Activated naive CD4-positive, alpha-beta T cell treated with Interleukin-2 at 50 U/mL for 16 hours (primary cell): ENCODE data around the gene ZNF649.
A peak's percentile ranks its signal among the peaks of the same experiment; 100 is the strongest.
"Not testable (repeated sequence)": the region's sequence is repeated elsewhere in the genome, so short reads cannot be mapped to it uniquely, and the experiment has no call there.

Source experiments
- DNase-seq: peaks from one replicate; pipeline ENCODE4 v3.0.0-alpha.2; 2020

Gene ZNF649

DNA sequence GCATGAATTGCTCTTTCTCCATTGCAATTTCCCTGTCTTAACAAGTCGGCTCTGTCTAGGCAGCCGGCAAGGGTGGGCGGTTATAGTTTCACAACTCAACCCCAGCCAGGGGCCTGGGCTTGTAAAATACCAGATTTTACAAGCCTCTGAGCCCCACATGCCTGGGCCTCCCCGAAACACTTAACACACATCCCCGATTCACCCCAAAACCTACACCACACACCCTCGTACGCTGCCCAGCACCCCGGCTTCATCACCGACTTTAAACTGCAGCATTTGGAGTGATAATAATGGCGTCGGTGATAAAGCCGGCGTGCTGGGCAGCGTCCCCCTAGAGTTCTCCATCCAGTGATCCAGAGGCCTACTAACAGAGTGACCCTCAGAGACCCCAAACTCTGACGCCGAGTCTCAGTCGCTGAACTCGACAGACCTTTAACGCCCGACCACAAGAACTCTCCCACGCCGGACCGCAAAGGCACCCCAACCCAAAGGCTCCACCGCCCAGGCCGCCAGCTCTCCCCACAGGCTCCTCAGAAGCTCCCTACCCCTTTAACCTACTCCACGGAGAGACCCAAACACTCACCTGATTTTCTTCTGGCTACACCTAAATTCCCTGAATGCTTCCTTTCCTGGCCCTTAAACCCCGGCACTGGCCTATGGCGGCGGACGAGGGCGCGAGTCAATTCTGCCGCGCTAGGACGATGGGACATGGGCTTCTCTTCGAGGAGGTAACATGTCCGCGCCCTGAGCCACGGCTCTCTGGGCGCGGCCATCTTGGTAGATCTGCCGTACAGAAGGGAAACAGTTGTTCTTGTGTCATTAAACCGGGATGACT is at the start of gene ZNF649:
ZNF649 (minus strand) TSS at position 687 of the 835 bp plus-strand sequence. CDS start 4,910 bp downstream, outside the sequence.
- DNase-seq: peak; percentile 81

DNA sequence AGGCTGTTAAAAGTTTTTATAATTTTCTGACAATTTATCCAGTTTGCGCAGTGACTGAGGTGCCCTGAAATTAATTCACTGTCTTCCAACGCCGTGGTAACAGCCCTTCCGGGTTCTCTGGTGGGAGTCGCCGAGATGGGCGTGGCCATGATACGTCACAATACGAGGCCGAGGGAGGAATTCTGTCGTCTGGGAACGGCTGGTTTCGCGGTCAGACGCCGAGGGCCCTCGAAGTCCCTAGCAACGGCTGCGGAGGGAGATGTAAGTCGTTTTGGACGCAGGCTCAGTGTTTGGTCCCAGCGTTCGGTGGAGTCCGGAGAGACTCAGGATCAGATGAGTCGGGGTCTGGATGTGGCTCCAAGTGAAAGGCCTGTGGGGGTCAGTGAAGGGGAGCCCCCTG is 44.2 kb upstream of the ZNF649 start:
- DNase-seq: no peak

DNA sequence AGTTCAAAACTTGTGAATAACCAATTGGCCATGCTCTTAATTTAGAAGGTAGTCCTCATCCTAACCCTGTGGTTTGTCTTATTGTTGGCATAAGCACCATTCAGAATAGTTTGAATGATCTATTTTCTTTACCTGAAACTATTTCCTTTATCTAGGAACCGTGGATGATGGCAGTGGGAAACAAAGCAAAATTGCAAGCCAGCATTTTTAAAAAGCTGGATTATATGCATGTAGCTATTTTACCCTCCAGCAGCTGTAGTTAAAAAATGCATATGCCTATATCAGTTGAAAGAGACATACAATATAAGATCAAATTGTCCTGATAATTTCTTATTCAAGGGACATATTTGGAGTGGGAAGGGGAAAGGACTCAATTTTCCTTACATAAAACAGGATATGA is 41.8 kb upstream of the ZNF649 start:
- no peak for DNase-seq

DNA sequence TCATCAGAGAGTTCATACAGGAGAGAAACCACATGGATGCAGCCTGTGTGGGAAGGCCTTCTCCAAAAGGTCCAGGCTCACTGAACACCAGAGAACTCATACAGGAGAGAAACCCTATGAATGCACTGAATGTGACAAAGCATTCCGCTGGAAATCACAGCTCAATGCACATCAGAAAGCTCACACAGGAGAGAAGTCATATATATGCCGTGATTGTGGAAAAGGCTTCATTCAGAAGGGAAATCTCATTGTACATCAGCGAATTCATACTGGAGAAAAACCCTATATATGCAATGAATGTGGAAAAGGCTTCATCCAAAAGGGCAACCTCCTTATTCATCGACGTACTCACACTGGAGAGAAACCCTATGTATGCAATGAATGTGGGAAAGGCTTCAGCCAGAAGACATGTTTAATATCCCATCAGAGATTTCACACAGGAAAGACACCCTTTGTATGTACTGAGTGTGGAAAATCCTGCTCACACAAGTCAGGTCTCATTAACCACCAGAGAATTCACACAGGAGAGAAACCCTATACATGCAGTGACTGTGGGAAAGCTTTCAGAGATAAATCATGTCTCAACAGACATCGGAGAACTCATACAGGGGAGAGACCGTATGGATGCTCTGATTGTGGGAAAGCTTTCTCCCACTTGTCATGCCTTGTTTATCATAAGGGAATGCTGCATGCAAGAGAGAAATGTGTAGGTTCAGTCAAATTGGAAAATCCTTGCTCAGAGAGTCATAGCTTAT is 40.2 kb upstream of the ZNF649 start:
- DNase-seq: no peak

DNA sequence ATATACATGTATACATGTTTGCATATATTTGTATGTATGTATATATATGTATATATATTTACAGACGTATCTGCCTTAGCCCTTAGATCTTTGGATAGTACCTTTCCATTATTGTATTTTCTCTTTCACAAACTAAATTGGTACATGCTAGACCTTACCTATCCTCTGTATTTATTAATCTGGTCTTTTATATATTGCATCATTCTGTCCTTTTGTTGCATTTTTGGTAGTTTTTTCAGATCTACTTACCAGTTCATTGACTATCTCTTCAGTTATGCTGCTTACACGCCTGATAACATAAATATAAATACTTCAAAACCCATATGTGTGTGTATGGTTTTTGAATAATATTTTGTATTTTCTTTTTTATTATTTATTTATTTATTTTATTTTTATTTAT is 34.1 kb upstream of the ZNF649 start:
- no peak for DNase-seq

DNA sequence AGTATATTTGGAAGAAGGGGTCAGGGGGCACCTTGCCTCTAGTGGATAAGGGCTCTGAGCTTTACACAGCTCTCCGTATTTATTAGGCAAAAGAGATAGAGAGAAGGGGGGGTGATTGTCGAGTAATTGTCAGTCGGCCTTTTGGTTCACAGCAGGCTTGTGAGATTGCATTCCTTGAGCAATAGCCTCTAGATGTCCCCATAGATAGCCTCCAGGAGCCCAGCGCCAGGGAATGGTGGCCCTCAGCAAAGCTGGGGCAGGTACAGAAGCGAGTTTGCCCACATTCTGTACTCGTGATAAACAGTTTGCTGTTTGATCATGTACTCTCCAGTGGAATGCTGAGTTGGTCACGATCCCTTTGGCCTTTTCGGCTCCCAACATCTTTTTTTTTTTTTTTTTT is 27.1 kb upstream of the ZNF649 start:
- DNase-seq: no peak

DNA sequence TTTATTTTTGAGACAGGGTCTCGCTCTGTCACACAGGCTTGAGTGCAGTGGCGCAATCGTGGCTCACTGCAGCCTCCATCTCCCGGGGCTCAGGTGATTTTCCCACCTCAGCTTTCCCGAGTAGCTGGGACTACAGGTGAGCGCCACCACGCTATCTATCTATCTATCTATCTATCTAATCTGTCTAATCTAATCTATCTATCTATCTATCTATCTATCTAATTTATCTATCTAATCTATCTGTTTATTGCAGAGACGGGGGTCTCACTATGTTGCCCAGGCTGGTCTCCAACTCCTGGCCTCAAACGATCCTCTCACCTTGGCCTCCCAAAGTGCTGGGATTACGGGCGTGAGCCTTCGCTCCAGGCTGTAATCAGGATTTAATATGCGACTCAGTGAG is 23.0 kb upstream of the ZNF649 start:
- no peak for DNase-seq

DNA sequence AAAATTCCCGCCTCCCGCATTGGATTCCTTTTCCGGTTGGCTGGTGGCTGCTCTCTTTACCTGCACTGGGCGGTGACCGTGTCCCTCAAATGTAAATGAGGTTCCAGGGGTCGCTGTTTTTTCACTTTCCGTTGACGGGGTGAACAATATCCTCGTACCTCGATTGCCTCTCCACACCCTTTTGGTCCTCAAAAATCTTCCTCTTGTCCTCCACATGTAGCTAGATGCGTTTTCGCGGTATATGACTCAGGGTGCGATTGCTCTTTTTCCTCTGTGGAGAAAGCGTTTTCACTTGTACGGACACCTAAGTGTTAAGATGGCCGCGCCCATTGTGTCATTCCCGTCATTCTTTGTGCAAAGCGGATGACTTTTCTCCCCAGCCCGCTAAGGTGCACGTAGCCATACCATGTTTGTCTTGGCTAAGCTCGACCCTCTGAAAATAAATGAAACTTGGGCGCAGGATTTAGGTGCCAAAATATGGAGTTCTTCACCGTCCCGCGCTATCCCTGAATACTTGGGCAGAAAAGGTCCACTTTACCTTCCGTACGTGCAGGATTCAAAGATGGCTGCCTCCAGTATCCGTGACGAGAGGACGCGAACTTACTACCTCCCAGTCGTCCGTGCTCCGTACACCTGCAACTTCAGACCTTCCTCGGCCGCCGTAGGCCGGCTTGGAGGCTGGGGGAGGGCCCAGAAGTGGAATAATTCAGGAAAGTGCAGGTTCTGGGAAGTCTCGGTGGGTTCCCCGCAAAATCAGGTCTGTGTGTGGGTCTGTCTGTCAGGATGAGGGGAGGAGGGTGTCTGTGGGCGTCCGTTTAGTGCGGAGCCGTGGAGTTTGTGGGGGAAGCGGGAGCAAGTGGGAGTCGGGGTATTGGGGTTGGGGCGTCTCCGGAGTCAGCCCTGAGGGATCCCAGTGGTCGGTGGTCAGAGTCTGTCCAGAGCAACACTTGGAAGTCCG is 22.2 kb upstream of the ZNF649 start, which contains the start of gene ZNF613:
ZNF613 (plus strand) TSS at position 689 of the 958 bp plus-strand sequence. CDS start 8,749 bp downstream, outside the sequence.
- peak; percentile 84 for DNase-seq

DNA sequence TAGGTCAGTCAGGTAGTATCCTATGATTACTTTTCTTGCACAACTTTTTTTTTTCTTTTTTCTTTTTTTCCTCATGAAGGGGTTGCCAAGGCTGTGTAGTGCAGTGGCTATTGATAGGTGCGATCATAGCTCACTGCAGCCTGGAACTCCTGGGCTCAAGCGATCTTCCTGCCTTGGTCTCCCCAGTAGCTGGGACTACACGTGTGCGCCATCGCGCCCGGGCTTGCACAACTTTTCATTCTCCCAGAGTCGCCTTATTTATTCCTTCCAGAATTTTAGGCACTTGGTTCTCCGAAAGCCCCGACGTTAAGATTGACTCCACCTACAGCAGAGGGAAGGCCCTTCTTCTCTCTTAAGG is 21.6 kb upstream of the ZNF649 start:
- DNase-seq: peak; percentile 1

DNA sequence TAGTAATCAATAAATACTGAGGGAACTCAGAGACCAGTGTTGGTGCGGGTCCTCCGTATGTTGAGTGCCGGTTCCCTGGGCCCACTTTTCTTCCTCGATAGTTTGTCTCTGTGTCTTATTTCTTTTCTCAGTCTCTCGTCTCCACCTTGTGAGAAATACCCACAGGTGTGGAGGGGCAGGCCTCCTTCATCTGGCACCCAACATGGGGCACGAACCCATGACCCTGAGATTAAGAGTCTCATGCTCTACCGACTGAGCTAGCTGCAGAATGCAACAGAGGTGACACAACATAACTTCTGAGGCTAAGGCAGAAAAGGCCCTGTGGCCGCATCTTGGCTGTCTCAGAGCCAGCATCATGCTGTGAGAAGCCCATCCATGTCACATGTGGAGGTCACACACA is 17.1 kb upstream of the ZNF649 start:
- DNase-seq: no peak

DNA sequence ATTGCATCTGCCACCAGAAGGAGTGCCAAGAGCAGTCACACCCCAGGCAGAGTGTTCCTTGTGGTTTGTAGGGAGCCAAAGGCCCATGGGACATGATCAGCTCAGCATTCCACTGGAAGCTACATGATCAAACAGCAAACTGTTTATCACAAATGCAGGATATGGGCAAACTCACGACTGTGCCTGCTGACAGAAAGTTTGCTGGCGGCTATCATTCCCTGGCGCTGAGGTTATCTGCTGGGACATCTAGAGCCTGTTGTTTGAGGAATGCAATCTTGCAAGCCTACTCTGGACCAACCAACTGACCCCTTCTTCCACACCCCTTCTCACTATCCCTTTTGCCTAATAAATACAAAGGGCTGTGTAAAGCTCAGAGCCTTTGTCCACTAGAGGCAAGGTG is 14.8 kb upstream of the ZNF649 start:
- DNase-seq: no peak

DNA sequence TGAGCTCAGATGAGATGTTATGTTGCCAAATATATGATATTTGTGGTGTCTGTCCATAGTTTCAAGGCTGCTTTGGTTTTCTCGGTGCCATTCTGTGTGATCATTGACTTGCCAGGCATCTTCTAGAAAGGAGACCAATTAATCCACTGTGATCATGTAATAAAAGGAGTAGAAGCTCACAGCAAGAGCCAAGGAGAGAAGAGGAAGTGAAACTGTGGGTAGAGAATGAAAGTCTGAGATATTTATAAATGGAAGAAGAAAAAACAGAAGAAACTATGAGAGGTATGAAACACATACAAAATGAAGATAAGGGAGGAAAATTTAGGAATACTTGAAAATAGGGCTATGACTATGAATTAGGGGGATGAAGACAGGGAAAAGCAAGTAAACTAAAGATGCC is 11.3 kb upstream of the ZNF649 start:
- no peak for DNase-seq

DNA sequence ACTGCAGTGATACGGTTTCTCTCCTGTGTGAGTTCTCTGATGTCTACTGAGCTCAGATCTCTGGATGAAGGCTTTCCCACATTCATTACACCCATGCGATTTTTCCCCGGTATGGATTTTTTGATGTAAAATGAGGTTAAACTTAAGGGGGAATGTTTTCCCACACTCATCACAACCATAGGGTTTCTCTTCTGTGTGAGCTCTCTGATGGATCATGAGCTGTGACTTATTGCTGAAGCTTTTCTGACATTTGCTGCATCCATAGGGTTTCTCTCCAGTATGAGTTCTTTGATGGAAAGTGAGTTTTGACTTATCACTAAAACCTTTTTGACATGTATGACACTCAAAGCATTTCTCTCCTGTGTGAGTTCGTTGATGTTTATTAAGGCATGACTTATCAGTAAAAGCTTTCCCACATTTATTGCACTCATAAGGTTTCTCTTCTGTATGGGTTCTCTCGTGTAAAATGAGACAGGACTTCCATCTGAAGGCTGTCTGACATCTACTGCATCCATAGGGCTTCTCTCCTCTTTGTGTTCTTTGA is 10.6 kb upstream of the ZNF649 start:
- DNase-seq: no peak

DNA sequence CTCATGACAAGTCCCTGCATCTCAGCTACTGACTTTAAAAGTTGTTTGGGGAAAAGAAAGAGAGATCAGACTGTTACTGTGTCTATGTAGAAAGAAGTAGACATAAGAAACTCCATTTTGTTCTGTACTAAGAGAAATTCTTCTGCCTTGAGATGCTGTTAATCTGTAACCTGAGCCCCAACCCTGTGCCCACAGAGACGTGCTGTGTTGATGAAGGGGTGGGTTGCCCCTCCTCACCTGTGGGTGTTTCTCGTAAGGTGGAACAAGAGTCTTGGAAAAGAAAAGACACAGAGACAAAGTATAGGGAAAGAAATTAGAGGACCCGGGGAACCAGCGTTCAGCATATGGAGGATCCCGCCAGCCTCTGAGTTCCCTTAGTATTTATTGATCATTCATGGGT is 3.2 kb upstream of the ZNF649 start:
- DNase-seq: not testable (repeated sequence)

DNA sequence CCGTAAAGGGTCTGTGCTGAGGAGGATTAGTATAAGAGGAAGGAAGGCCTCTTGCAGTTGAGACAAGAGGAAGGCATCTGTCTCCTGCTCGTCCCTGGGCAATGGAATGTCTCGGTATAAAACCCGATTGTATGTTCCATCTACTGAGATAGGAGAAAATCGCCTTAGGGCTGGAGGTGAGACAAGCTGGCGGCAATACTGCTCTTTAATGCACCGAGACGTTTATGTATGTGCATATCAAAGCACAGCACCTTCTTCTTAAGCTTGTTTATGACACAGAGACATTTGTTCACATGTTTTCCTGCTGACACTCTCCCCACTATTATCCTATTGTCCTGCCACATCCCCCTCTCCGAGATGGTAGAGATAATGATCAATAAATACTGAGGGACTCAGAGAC is 1.3 kb upstream of the ZNF649 start:
- DNase-seq: not testable (repeated sequence)

DNA sequence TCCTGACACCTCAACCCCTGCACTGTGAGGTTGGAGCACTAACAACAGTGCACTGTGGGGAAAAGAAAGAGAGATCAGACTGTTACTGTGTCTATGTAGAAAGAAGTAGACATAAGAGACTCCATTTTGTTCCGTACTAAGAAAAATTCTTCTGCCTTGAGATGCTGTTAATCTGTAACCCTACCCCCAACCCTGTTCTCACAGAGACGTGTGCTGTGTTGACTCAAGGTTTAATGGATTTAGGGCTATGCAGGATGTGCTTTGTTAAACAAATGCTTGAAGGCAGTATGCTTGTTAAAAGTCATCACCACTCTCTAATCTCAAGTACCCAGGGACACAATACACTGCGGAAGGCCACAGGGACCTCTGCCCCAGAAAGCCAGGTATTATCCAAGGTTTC is 822 bp upstream of the ZNF649 start:
- not testable (repeated sequence) for DNase-seq

DNA sequence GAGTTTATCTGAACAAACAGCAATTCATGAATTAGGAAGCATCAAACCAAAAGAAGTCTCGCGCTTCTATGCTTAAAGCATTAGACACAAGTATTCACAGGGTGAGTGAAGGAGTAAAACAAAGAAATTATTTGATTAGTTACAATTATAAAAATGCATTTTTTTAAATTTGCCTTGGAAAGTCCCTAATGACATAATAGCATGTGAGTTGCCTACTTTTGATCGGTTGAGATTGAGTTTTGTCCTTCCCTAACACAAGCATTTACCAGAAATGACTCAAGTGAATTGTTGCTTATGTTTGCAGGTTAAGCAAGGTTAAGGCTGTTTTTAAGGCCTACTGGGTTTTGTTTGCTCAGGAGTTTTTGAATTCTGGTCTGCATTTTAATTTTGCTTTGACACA is 389 bp upstream of the ZNF649 start:
- DNase-seq: no peak

DNA sequence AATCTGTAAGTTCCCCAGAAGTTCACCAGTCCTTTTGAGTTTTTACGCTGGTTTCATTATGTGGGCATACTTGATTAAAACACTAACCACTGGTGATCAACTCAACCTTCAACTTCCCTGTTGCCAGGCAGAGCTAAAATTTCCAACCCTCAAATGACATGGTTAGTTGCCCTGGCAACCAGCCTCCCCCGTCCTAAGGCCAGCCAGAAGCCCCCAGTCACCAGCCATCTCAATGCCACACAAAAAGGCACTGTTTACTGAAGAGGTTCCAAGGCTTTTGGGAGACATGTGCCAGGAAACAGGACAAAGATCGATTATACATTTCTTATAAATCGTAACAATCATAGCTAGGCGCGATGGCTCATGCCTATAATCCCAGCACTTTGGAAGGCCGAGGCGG is 1.6 kb downstream of the ZNF649 start:
- no peak for DNase-seq

DNA sequence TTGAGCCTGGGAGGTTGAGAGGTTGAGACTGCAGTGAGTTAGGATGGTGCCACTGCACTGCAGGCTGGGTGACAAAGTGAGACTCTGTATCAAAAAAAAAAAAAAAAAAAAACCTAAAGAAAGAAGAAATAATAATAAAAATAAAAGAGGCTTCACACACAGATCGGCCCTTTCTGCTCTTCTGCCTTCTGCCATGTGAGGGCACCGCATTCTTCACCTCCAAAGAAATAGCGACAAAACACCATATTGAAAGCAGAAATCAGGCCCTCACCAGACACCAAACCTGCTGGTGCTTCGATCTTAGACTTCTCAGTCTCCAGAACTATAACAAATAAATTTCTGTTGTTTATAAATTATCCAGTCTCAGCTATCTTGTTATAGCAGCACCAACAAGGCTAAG is 3.0 kb downstream of the ZNF649 start:
- no peak for DNase-seq

DNA sequence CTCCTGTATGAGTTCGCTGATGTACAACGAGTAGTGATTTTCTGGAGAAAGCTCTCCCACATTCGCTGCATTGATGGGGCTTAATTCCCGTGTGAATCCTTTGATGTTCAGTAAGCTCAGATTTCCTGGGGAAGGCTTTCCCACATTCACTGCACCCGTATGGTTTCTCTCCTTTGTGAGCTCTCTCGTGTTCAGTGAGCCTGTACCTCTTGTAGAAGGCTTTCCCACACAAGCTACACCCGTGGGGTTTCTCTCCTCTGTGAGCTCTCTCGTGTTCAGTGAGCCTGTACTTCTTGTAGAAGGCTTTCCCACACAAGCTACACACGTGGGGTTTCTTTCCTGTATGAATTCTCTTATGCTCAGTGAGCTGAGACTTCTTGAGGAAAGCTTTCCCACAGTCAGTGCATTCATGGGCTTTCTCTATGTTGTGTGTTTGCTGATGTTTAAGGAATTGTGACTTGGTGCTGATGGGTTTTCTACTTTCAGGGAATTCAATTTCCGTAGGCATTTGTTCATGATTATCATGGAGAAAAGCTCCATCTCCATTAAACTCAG is 13.5 kb downstream of the ZNF649 start:
- no peak for DNase-seq

DNA sequence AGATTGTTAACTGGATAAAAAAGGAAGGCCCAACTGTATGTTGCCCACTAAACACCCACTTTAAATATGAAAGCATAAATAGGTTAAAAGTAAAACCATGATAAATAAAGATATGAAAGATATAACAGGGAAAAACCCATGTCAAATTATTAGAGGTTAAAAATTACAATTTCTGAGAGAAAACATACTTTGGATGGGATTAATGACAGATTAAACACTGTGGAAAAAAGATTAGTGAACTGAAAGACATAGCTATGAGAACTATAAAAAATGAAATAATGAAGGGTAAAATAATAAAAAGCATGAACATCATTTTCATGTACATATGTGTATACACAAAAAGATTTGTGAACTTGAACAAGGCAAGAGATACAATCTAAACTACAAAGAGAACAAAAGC is 14.9 kb downstream of the ZNF649 start:
- no peak for DNase-seq
